ENCODE measurements around the gene WNT9B. TPM values are rescaled to one million over a fixed set of nuclear protein-coding genes. Genes with fewer than 3 reads are reported as not detected.
"Not testable (repeated sequence)": the region's sequence is repeated elsewhere in the genome, so short reads cannot be mapped to it uniquely, and the experiment has no call there.

WNT9B gene
- total and polyA plus RNA-seq, 2 donors (not counting 1 experiment from before 2014, with no cell fraction given) = not detected

DNA sequence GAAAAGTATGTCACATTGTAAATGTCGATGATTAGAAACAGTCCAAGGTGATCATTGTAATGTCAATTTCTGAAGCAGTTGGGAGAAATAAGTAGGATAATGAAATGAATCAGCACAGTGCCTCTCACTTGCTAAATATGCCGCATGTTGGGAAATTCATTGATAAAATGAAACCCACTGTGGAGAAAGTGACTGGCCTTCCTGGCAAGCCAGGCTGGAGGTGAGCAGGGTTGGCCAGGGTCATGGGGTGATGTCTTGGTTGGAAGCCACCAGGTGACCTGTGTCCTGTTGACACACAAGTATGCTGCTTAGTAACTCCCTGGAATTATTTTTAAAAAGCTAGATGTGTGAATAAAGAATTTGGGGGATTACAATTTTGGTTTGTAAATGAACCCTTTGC is 14.9 kb upstream of the WNT9B start:
- Histone ChIP-seq H3K4me1 (ENCODE audit: control insufficient read depth, extremely low read depth, insufficient read depth, low read length) (peaks cover 2% of the 10 kb centered on the region), H2AFZ (ENCODE audit: low read length) (no peak overlapping the region), H3K9ac (ENCODE audit: insufficient read depth, low read length) (no peak overlapping the region), H3K9me3 (ENCODE audit: control insufficient read depth, insufficient read depth, low read depth, low read length) (no peaks in the 10 kb centered on the region), H3K36me3 (ENCODE audit: control insufficient read depth, insufficient read depth, low read length) (no peaks in the 10 kb centered on the region), H3K4me3 (replicated peaks in 1 of 4; ENCODE audit: control extremely low read depth in 1 of 4, insufficient read depth in 1 of 4, low read depth in 3 of 4, low read length in 4 of 4) (no peak overlapping the region), H4K20me1 (ENCODE audit: control insufficient read depth, extremely low read depth, insufficient read depth, low read length) (no peaks in the 10 kb centered on the region), H3K27ac (ENCODE audit: insufficient read depth, low read length) (no peak overlapping the region), H3K27me3 (ENCODE audit: control insufficient read depth, insufficient read depth, low read length) (peaks cover 7% of the 10 kb centered on the region), H3K4me2 (ENCODE audit: extremely low read depth, insufficient read depth, low read length) (no peak overlapping the region), H3K79me2 (ENCODE audit: control insufficient read depth, insufficient read depth, low read length) (no peaks in the 10 kb centered on the region)
- TF ChIP-seq EZH2 (IDR thresholded peaks at IDR 0.05; ENCODE audit: low read length, missing control alignments) = no peak
- TF ChIP-seq, protein P1, sequence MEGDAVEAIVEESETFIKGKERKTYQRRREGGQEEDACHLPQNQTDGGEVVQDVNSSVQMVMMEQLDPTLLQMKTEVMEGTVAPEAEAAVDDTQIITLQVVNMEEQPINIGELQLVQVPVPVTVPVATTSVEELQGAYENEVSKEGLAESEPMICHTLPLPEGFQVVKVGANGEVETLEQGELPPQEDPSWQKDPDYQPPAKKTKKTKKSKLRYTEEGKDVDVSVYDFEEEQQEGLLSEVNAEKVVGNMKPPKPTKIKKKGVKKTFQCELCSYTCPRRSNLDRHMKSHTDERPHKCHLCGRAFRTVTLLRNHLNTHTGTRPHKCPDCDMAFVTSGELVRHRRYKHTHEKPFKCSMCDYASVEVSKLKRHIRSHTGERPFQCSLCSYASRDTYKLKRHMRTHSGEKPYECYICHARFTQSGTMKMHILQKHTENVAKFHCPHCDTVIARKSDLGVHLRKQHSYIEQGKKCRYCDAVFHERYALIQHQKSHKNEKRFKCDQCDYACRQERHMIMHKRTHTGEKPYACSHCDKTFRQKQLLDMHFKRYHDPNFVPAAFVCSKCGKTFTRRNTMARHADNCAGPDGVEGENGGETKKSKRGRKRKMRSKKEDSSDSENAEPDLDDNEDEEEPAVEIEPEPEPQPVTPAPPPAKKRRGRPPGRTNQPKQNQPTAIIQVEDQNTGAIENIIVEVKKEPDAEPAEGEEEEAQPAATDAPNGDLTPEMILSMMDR (conservative IDR thresholded peaks at IDR 0.05 in 1 of 2, IDR thresholded peaks at IDR 0.05 in 1 of 2; ENCODE audit: low read depth in 1 of 2, low read length in 2 of 2) = no peak
- no peak for DNase-seq (ENCODE audit: low read depth in 2 of 2)

DNA sequence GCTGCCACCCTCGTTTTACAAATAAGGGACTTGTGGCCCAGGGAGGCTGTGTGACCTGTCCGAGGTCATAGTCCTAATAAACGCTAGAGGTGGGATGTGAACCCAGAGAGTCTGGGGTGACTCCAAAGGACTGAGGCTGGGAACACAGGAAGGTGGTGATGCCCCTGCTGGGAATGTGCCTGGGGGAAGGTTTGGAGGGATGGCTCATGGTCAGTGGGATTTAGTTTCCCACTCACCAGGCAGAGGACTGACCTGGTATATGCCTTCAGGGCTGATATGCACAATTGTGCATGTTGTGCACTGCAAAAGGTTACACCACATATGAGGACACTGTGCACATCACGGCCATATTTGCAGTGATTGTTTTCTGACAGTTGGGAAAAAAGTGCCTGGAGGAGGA is 13.9 kb upstream of the WNT9B start:
- Histone ChIP-seq H3K79me2 (ENCODE audit: control insufficient read depth, insufficient read depth, low read length) (no peaks in the 10 kb centered on the region), H2AFZ (ENCODE audit: low read length) (no peak overlapping the region), H3K9ac (ENCODE audit: insufficient read depth, low read length) (no peak overlapping the region), H3K4me3 (replicated peaks in 1 of 4; ENCODE audit: control extremely low read depth in 1 of 4, insufficient read depth in 1 of 4, low read depth in 3 of 4, low read length in 4 of 4) (no peak overlapping the region), H3K4me2 (ENCODE audit: extremely low read depth, insufficient read depth, low read length) (no peak overlapping the region), H3K4me1 (ENCODE audit: control insufficient read depth, extremely low read depth, insufficient read depth, low read length) (peaks cover 2% of the 10 kb centered on the region), H3K27me3 (ENCODE audit: control insufficient read depth, insufficient read depth, low read length) (peaks cover 9% of the 10 kb centered on the region), H3K9me3 (ENCODE audit: control insufficient read depth, insufficient read depth, low read depth, low read length) (no peaks in the 10 kb centered on the region), H4K20me1 (ENCODE audit: control insufficient read depth, extremely low read depth, insufficient read depth, low read length) (no peaks in the 10 kb centered on the region), H3K36me3 (ENCODE audit: control insufficient read depth, insufficient read depth, low read length) (no peaks in the 10 kb centered on the region), H3K27ac (ENCODE audit: insufficient read depth, low read length) (no peak overlapping the region)
- DNase-seq (ENCODE audit: low read depth in 2 of 2) = no peak
- TF ChIP-seq EZH2 (IDR thresholded peaks at IDR 0.05; ENCODE audit: low read length, missing control alignments) = no peak
- TF ChIP-seq, protein P1 (conservative IDR thresholded peaks at IDR 0.05 in 1 of 2, IDR thresholded peaks at IDR 0.05 in 1 of 2; ENCODE audit: low read depth in 1 of 2, low read length in 2 of 2) = no peak

DNA sequence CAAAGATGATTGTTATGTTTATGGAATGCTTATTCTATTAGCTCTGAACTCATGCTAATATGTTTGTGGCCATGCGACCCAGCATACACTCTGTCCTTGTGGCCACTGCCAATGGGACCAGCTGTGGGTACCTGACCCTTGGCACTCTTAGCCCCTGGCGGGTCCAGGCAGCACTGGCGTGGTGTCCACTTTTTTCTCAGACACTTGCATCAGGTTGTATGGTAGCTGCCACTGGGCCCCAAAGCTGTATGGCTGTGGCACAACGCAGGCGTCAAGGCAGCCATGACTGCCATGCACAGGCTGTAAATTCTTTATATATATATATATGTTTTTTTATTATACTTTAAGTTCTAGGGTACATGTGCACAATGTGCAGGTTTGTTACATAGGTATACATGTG is 12.2 kb upstream of the WNT9B start:
- no peaks in the 10 kb centered on the region for H3K9me3 ChIP-seq (ENCODE audit: control insufficient read depth, insufficient read depth, low read depth, low read length)
- no peaks in the 10 kb centered on the region for H3K79me2 ChIP-seq (ENCODE audit: control insufficient read depth, insufficient read depth, low read length)
- H3K27me3 ChIP-seq (ENCODE audit: control insufficient read depth, insufficient read depth, low read length) = peaks cover 9% of the 10 kb centered on the region
- DNase-seq (ENCODE audit: low read depth in 2 of 2) = no peak
- no peaks in the 10 kb centered on the region for H4K20me1 ChIP-seq (ENCODE audit: control insufficient read depth, extremely low read depth, insufficient read depth, low read length)
- H2AFZ ChIP-seq (ENCODE audit: low read length) = no peak overlapping the region
- no peaks in the 10 kb centered on the region for H3K36me3 ChIP-seq (ENCODE audit: control insufficient read depth, insufficient read depth, low read length)
- H3K27ac ChIP-seq (ENCODE audit: insufficient read depth, low read length) = no peak overlapping the region
- H3K9ac ChIP-seq (ENCODE audit: insufficient read depth, low read length) = no peak overlapping the region
- H3K4me1 ChIP-seq (ENCODE audit: control insufficient read depth, extremely low read depth, insufficient read depth, low read length) = no peaks in the 10 kb centered on the region
- no peak overlapping the region for H3K4me3 ChIP-seq (replicated peaks in 1 of 4; ENCODE audit: control extremely low read depth in 1 of 4, insufficient read depth in 1 of 4, low read depth in 3 of 4, low read length in 4 of 4)
- no peak for TF ChIP-seq EZH2 (IDR thresholded peaks at IDR 0.05; ENCODE audit: low read length, missing control alignments)
- TF ChIP-seq, protein P1 (conservative IDR thresholded peaks at IDR 0.05 in 1 of 2, IDR thresholded peaks at IDR 0.05 in 1 of 2; ENCODE audit: low read depth in 1 of 2, low read length in 2 of 2) = no peak
- H3K4me2 ChIP-seq (ENCODE audit: extremely low read depth, insufficient read depth, low read length) = no peak overlapping the region

DNA sequence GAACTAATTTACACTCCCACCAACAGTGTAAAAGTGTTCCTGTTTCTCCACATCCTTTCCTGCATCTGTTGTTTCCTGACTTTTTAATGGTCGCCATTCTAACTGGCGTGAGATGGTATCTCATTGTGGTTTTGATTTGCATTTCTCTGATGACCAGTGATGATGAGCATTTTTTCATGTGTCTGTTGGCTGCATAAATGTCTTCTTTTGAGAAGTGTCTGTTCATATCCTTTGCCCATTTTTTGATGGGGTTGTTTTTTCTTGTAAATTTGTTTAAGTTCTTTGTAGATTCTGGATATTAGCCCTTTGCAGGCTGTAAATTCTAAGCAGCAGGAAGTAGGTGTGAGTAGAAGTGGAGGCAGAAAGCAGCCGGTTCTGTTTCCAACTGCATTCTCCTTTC is 10.8 kb upstream of the WNT9B start:
- H4K20me1 ChIP-seq (ENCODE audit: control insufficient read depth, extremely low read depth, insufficient read depth, low read length); H3K4me1 ChIP-seq (ENCODE audit: control insufficient read depth, extremely low read depth, insufficient read depth, low read length); H3K4me3 ChIP-seq (replicated peaks in 1 of 4; ENCODE audit: control extremely low read depth in 1 of 4, insufficient read depth in 1 of 4, low read depth in 3 of 4, low read length in 4 of 4); H2AFZ ChIP-seq (ENCODE audit: low read length); H3K9ac ChIP-seq (ENCODE audit: insufficient read depth, low read length); H3K4me2 ChIP-seq (ENCODE audit: extremely low read depth, insufficient read depth, low read length); H3K36me3 ChIP-seq (ENCODE audit: control insufficient read depth, insufficient read depth, low read length); H3K27ac ChIP-seq (ENCODE audit: insufficient read depth, low read length); H3K9me3 ChIP-seq (ENCODE audit: control insufficient read depth, insufficient read depth, low read depth, low read length); H3K27me3 ChIP-seq (ENCODE audit: control insufficient read depth, insufficient read depth, low read length); H3K79me2 ChIP-seq (ENCODE audit: control insufficient read depth, insufficient read depth, low read length); DNase-seq (ENCODE audit: low read depth in 2 of 2): not testable (repeated sequence)
